ENCODE data around the gene BCORL1. TPM values are rescaled to one million over a fixed set of nuclear protein-coding genes. Genes with fewer than 3 reads are reported as not detected.
A peak's percentile ranks its signal among the peaks of the same experiment; 100 is the strongest.

BCORL1 gene
- total RNA-seq, 1 donor from 2014 or later = 15.0 TPM

- TF ChIP-seq CTCF (IDR thresholded peaks at IDR 0.05) = no peak
- Histone ChIP-seq H3K27me3 (no peaks in the 10 kb centered on the region), H3K4me3 (no peak overlapping the region), H3K36me3 (no peaks in the 10 kb centered on the region), H3K4me1 (no peaks in the 10 kb centered on the region), H3K27ac (peak overlapping the region; percentile 55), H3K9me3 (no peaks in the 10 kb centered on the region)
- intact Hi-C loops (cut with DNase I) = no loop called here
- ATAC-seq = peak; percentile 45
- DNase-seq = peak; percentile 65
Measured at GRCh38 chrX:130083656-130084382, 101.4 kb downstream of the BCORL1 start.

- Histone ChIP-seq H3K27ac (peak overlapping the region; percentile 55), H3K4me3 (no peak overlapping the region), H3K4me1 (no peaks in the 10 kb centered on the region), H3K36me3 (no peaks in the 10 kb centered on the region), H3K27me3 (no peaks in the 10 kb centered on the region), H3K9me3 (no peaks in the 10 kb centered on the region)
- no peak for DNase-seq
- TF ChIP-seq CTCF (IDR thresholded peaks at IDR 0.05) = no peak
- no peak for ATAC-seq
- intact Hi-C loops (cut with DNase I) = no loop called here
Measured at GRCh38 chrX:130084631-130085237, 102.3 kb downstream of the BCORL1 start.

- no peak for TF ChIP-seq CTCF (IDR thresholded peaks at IDR 0.05)
- no peaks in the 10 kb centered on the region for H3K27me3 ChIP-seq
- H3K4me3 ChIP-seq = peak overlapping the region; percentile 14
- H3K9me3 ChIP-seq = no peaks in the 10 kb centered on the region
- ATAC-seq = no peak
- no peaks in the 10 kb centered on the region for H3K36me3 ChIP-seq
- intact Hi-C loops (cut with DNase I) = no loop called here
- peak overlapping the region; percentile 55 for H3K27ac ChIP-seq
- H3K4me1 ChIP-seq = no peaks in the 10 kb centered on the region
- no peak for DNase-seq
Measured at GRCh38 chrX:130085551-130086446, 103.4 kb downstream of the BCORL1 start.

GRCh38 chrX:130086447-130087206 lies 104.2 kb downstream of the BCORL1 start:
- Histone ChIP-seq H3K9me3 (no peaks in the 10 kb centered on the region), H3K27ac (peak overlapping the region; percentile 55), H3K4me1 (no peaks in the 10 kb centered on the region), H3K36me3 (no peaks in the 10 kb centered on the region), H3K4me3 (peak overlapping the region; percentile 6), H3K27me3 (no peaks in the 10 kb centered on the region)
- intact Hi-C loops (cut with DNase I) = no loop called here
- no peak for DNase-seq
- no peak for TF ChIP-seq CTCF (IDR thresholded peaks at IDR 0.05)
- peak; percentile 61 for ATAC-seq

- no peak for TF ChIP-seq CTCF (IDR thresholded peaks at IDR 0.05)
- Histone ChIP-seq H3K27me3 (no peaks in the 10 kb centered on the region), H3K4me3 (no peak overlapping the region), H3K27ac (no peak overlapping the region), H3K4me1 (peaks cover 10% of the 10 kb centered on the region), H3K9me3 (no peaks in the 10 kb centered on the region), H3K36me3 (no peaks in the 10 kb centered on the region)
- intact Hi-C loops (cut with DNase I) = no loop called here
- ATAC-seq (no peak), DNase-seq (no peak)
Measured at GRCh38 chrX:130090364-130090763, 107.9 kb downstream of the BCORL1 start.

Data from upper lobe of right lung (tissue), 1 donor.